ENCODE measurements around the gene CCL3.
"Not testable (repeated sequence)": the region's sequence is repeated elsewhere in the genome, so short reads cannot be mapped to it uniquely, and the experiment has no call there.

DNA sequence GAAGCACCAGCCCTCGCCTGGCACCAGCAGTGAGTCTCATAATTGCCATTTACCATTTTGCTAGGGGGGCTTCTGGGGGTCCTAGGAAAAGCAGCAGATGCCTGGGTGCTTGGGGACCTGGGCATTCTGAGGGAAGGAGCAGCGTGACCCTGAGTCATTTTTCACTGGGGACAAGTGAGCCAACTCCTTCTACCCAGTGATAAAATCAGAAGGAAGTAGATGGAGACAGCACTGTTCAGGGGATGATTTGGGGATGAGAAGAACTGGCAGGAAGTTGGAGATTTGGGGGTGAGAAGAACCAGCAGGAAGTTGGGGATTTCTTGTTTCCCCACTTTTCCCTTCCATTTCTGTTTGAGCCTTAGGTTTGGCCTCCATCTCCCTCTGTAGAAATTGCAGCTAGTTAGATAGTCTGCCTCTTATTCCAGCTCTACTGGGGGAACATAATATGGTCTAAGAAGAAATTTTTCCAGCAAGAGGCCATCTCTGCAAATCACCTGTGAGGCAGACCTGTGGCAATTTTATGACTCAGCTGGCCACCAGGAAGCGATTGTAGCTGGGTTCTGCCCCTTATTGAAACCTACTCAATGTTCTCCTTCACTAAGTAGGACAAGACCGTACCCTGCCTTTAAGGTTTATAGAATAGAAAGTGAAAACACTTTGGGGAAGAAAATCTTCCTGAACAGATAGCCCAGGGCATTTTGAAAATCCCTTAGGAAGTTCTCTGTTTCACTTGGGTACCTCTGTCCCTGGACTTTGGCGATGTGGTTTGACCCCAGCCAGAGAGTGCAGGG, 8.1 kb downstream of the CCL3 start:
- TF ChIP-seq, protein P1, sequence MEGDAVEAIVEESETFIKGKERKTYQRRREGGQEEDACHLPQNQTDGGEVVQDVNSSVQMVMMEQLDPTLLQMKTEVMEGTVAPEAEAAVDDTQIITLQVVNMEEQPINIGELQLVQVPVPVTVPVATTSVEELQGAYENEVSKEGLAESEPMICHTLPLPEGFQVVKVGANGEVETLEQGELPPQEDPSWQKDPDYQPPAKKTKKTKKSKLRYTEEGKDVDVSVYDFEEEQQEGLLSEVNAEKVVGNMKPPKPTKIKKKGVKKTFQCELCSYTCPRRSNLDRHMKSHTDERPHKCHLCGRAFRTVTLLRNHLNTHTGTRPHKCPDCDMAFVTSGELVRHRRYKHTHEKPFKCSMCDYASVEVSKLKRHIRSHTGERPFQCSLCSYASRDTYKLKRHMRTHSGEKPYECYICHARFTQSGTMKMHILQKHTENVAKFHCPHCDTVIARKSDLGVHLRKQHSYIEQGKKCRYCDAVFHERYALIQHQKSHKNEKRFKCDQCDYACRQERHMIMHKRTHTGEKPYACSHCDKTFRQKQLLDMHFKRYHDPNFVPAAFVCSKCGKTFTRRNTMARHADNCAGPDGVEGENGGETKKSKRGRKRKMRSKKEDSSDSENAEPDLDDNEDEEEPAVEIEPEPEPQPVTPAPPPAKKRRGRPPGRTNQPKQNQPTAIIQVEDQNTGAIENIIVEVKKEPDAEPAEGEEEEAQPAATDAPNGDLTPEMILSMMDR (IDR thresholded peaks at IDR 0.05; ENCODE audit: insufficient read depth, low read depth, low read length), result not testable (repeated sequence)
- TF ChIP-seq EZH2 (IDR thresholded peaks at IDR 0.05; ENCODE audit: insufficient read depth, low read length), result not testable (repeated sequence)

All from astrocyte (in vitro differentiated cells and primary cell).